Measurements from ENCODE around the gene POLR3E.

POLR3E gene, protein sequence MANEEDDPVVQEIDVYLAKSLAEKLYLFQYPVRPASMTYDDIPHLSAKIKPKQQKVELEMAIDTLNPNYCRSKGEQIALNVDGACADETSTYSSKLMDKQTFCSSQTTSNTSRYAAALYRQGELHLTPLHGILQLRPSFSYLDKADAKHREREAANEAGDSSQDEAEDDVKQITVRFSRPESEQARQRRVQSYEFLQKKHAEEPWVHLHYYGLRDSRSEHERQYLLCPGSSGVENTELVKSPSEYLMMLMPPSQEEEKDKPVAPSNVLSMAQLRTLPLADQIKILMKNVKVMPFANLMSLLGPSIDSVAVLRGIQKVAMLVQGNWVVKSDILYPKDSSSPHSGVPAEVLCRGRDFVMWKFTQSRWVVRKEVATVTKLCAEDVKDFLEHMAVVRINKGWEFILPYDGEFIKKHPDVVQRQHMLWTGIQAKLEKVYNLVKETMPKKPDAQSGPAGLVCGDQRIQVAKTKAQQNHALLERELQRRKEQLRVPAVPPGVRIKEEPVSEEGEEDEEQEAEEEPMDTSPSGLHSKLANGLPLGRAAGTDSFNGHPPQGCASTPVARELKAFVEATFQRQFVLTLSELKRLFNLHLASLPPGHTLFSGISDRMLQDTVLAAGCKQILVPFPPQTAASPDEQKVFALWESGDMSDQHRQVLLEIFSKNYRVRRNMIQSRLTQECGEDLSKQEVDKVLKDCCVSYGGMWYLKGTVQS
- total RNA-seq, result 92.7 to 120 reads per million in 2 donors

DNA sequence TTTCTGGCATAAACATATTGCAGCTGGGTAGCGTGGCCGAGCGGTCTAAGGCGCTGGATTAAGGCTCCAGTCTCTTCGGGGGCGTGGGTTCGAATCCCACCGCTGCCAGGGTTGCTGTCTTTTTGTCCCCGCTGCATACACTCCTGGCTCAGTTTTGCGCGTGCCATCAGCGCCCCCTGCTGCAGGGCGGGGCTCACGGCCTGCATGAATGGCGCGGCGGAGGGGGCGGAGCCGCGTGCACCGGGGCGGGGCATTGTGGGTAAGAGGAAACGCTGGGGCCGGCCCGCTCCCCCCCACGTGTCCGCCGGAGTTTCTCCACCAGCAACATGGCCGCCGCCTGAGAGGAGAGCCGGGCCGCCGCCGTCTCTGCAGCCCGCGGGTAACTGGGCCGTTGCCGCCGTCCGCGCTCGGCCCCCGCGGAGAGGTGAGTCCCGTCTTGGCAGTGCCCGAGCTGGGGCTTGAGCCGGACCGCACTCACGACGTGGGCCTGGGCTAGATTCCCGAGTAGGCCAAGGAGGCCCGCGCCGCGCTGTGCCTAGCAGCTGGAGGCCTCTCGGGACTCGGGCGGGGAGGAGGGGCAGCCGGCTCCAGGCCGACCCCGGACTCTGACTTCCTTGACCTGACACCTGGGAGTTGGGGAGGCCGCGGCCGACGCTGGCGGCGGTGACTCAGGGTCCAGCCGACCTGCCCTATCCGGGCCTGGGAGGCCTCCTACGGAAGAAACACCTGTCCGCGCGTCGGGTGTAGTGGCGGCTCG is at the start of gene POLR3E:
POLR3E (plus strand) TSS at position 296 of the 757 bp plus-strand sequence. CDS start 5,560 bp downstream, outside the sequence.
- peak; percentile 99 for DNase-seq

- no peak for DNase-seq
Observed at GRCh38 chr16:22250522-22250921, 46.7 kb upstream of the POLR3E start.

GRCh38 chr16:22252317-22252716 is 44.9 kb upstream of the POLR3E start:
- DNase-seq, result no peak

DNA sequence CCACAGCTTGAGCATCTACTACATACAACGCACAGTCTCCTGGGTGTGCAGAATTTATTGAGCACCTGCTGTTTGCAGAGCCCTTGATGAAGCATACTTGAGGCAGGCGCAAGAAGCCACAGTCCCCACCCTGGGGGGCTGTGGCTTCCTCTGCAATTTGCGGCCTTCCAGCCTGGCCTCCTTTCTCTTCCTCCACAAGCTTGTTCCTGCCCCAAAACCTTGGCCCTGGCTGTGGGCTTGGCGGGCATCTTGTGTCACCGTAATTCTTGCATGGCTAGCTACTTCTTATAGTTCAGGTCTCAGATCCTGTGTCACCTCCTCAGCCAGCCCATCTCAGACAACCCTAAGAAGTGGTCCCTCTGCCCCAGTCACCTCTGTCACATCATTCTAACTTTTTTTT is 43.9 kb upstream of the POLR3E start:
- DNase-seq, result no peak

DNA sequence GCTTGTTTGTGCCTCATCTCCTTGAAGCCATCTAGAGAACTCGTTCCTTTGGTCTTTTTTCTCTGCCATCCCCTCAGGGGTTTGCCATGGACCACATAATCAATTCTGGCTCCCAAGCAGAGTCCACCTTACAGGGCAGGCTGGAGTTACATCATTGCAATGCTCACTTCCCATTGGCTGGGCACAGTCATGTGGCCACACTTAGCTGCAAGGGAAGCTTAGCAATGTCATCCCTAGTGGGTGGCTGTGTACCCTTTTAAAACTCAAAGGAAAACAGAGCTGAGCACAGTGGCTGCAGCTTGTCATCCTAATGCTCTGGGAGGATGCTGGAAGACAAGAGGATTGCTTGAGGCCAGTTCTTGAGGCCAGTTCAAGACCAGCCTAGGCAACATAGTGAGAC is 41.9 kb upstream of the POLR3E start:
- DNase-seq, result no peak

- DNase-seq, result no peak
Observed at GRCh38 chr16:22257440-22257839, 39.8 kb upstream of the POLR3E start.

DNA sequence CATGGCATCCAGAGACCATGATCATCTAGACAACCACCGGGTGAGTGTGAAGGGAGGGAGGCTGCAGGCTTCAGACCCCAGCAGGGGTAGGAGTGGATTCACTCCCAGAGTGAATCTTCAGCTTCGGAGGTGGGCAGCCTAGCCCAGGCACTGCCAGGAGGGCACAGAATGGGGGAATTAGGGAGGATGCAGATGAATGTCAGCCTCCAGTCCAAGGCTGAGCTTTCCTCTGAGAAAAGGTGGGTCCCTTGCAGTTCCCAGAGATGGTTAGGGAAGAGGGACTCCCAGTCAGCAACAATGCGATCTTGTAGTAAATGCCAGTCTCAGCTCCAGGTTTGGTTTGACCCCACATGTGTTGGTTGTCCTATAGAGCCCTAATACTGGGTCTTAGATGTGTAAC is 36.7 kb upstream of the POLR3E start:
- no peak for DNase-seq

DNA sequence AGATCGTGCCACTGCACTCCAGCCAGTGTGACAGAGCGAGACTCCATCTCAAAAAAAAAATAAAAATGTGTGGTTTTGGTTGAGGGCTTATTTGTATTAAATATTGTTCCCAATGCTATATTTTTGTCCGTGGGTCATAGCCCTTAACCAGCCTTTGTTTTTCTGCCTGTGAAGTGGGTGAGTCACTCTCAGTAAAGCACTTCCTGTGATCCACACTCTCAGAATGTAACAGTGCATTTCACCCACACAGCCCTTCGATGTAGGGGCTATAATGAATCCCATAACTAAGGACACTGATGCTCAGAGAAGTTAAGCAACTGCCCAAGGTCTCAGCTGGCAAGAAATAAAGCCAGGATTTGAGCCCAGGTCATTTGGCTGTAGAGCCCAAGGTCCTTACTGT is 34.7 kb upstream of the POLR3E start:
- no peak for DNase-seq

DNA sequence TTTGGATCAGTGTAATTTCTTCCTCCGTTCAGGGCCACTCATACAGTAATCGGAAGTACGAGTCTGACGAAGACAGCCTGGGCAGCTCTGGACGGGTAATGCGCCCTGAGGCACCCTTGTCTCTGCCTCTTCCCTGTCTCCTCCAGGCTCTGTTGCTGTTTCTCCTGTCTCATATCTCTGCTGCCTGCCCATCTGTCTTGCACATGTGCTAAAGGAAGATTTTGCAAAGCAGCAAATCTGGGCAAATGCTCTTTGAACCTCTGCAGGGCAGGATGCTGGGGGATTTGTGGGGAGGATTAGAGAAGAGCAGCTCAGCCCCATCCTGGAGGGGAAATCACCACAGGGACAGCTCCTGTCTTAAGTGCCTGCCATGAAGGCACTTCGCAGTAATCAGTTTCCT is 32.4 kb upstream of the POLR3E start:
- no peak for DNase-seq

- no peak for DNase-seq
Observed at GRCh38 chr16:22265351-22265750, 31.9 kb upstream of the POLR3E start.

- no peak for DNase-seq
Observed at GRCh38 chr16:22266546-22266945, 30.7 kb upstream of the POLR3E start.

DNA sequence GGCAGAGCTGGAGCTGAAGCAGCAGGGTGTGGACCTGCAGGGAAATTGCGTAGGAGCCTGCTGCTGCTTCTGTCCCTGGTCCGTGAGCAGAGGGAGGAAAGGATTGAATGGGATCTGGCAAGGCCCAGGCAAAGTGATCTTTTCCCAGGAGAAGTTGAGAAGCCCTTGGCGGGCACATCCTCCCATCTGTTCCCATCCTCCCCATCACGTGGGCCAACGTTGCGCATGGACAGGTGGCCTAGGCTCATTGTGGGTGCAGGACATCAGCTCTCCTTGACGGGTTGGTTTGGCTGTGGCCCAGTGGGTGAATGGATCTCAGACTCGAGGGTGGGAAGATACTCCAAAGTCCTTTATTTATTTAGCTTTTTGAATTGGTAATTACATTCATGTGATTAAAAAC is 29.4 kb upstream of the POLR3E start:
- DNase-seq, result no peak

GRCh38 chr16:22270525-22270924 is 26.7 kb upstream of the POLR3E start:
- DNase-seq, result no peak

- DNase-seq, result no peak
Observed at GRCh38 chr16:22272870-22273650, 24.1 kb upstream of the POLR3E start.

DNA sequence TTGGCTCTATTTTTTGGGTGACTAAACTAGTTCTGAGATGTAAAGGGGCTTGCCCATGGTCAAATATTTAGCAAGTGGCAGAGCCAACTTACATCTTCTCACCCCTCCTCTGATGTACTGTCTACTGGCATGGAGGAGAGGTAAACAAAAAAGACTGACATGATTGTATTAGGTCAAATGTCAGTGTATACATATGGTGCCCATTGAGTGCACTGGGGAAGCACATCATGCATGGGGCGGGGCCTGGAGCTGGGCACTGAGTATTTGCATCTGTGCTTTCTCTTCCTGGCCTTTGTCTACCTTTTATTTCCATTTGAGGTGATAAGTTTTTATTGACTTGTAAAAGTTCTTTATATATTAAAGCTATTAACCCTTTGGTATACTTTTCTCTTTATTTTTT is 22.3 kb upstream of the POLR3E start:
- DNase-seq, result no peak

- DNase-seq, result no peak
Observed at GRCh38 chr16:22278441-22279230, 18.6 kb upstream of the POLR3E start.

- DNase-seq, result no peak
Observed at GRCh38 chr16:22282254-22282892, 14.8 kb upstream of the POLR3E start.

DNA sequence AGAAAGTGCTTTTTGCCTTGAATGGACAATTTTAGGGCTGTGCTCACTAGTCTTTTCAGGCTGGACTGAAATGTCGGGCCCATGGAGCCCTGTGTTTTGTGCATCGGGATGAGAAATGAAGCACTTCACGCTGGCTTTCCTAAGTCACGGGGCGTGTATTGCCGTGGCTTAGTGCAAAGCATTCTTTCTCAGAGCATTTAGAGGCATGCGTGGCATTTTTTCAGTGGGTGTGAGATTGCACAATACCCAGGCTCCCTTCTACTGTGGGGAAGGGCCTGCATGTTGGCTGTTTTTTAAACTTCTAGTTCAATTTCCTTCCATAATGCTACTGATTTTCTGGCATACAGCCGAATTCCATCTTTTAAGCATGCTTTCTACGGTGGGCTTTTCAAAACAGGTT is 12.6 kb upstream of the POLR3E start:
- DNase-seq, result no peak

DNA sequence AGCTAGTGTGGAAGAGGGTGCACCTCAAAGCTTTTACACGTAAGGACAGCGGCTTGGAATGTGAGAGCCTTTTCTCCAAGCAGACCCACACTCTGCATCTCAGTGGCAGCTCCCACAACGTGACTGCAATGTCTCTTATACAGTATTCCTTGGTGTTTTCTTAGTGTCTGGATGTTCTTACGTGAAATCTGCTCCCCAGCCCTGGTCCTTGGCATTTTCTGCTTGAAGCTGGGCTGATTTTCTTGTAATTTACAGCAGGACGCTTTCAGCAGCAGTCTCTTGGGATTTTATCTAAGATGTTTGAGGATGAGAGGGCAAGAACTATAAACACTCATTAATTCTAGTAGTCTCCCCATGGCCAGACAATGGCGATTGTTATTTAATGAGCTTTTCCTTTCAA is 12.1 kb upstream of the POLR3E start:
- no peak for DNase-seq

- DNase-seq, result no peak
Observed at GRCh38 chr16:22291020-22291419, 6.2 kb upstream of the POLR3E start.

DNA sequence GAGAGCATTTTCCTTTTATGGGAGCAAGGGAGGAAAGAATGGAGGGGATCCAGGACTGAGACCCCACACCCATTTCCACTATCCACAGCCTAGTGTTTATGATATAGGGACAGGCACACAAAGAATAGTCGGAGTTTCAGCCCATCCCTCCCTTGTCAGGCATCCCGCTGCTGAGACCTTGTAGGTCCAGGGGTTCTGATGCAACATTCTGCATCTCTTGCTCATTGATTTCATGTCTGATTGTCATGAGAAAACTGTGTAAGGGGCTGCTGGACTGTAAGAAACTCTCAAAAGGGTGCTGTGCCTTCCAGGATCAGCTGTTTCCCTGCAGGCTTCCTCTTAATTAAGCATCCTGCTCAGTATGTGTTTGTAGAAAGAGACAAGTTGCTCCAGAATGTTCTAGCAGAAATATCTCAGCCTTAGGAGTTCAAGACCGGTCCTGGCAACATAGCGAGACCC is 5.3 kb upstream of the POLR3E start:
- DNase-seq, result no peak
